Gastroesophageal sphincter (tissue), 4 donors: ENCODE results near the gene THSD4. TPM values are rescaled to one million over a fixed set of nuclear protein-coding genes. Genes with fewer than 3 reads are reported as not detected.

ENCODE experiments used
- ATAC-seq: fragments of 150-250 bp; one replicate; pipeline ENCODE4 v1.9.1; 2016; ENCODE audit warnings: mild to moderate bottlenecking, moderate library complexity
- H3K27ac ChIP-seq, 4 donors: fragments of 200-600 bp; sonication (generic) in 3 of 4; 1 replicate in 3 of 4; 2 replicates in 1 of 4; pipeline ENCODE4 v1.5.1; 2016 to 2019
- H3K27me3 ChIP-seq: fragments of 200-600 bp; sonication (generic); one replicate; pipeline ENCODE4 v1.5.1; 2019
- H3K36me3 ChIP-seq, 2 donors: fragments of 200-600 bp; sonication (generic); one replicate each; pipeline ENCODE4 v1.5.1; 2019; ENCODE audit warnings: control low read depth in 1 of 2
- H3K4me1 ChIP-seq, 3 donors: fragments of 200-600 bp; sonication (generic); 1 replicate in 2 of 3; 2 replicates in 1 of 3; pipeline ENCODE4 v1.5.1; 2016 to 2019; ENCODE audit warnings: control low read depth in 2 of 3
- H3K4me3 ChIP-seq, 2 donors: fragments of 200-600 bp; sonication (generic); one replicate each; pipeline ENCODE4 v1.5.1; 2019; ENCODE audit warnings: mild to moderate bottlenecking in 1 of 2, moderate library complexity in 1 of 2
- H3K9me3 ChIP-seq, 3 donors: fragments of 200-600 bp; sonication (generic); one replicate each; pipeline ENCODE4 v1.5.1; 2017 to 2019; ENCODE audit warnings: control low read depth in 2 of 3
- CTCF ChIP-seq, 4 experiments: fragments of 200-600 bp in 2 of 4; fragments of 450-650 bp in 2 of 4; sonication (generic) in 1 of 4; IDR thresholded peaks; one replicate each; pipeline ENCODE4 v1.5.1; 2017 to 2019; ENCODE audit warnings: antibody characterized with exemption in 4 of 4, mild to moderate bottlenecking in 2 of 4, moderate library complexity in 2 of 4
- EP300 ChIP-seq: sonication (generic); formaldehyde crosslinking; IDR thresholded peaks from one replicate; pipeline ENCODE4 v1.6.1; 2017; ENCODE audit warnings: antibody characterized with exemption, mild to moderate bottlenecking
- POLR2A ChIP-seq, 2 donors: fragments of 450-650 bp; IDR thresholded peaks; one replicate each; pipeline ENCODE4 v1.6.1; 2017; ENCODE audit warnings: antibody characterized with exemption in 2 of 2, mild to moderate bottlenecking in 2 of 2, moderate library complexity in 1 of 2
- POLR2AphosphoS5 ChIP-seq: sonication (generic); formaldehyde crosslinking; IDR thresholded peaks from one replicate; pipeline ENCODE4 v1.6.1; 2017; ENCODE audit warnings: antibody characterized with exemption
- WGBS, 2 donors: methylation state at CpG; one replicate each; pipeline ENCODE4 v1.1.5; 2018; ENCODE audit warnings: low coverage in 1 of 2; 5-methylcytosine and 5-hydroxymethylcytosine counted together
- total RNA-seq, 4 donors: library from RNA; depleted of rRNA; stranded (reverse); fragments of >200 nt; gene quantifications; one replicate each; pipeline ENCODE4 v1.1.0, GENCODE V29; 2016

Gene THSD4
- total RNA-seq, 4 donors from 2014 or later: 4.6 to 28.5 (median 17.6) TPM

GRCh38 chr15:71728881-71729280 lies 613.6 kb downstream of the THSD4 start:
- Histone ChIP-seq H3K4me3 (no peak overlapping the region), H3K4me1 (peaks cover 0 to 11% (median 0%) of the 10 kb centered on the region in 3 donors), H3K36me3 (no peaks in the 10 kb centered on the region), H3K27me3 (no peaks in the 10 kb centered on the region), H3K27ac (no peak overlapping the region), H3K9me3 (no peaks in the 10 kb centered on the region)
- 68 to 83% methylated on average over 2 to 3 of the region's 3 CpGs for WGBS, 2 donors
- ATAC-seq: no peak
- no peak for TF ChIP-seq POLR2AphosphoS5
- TF ChIP-seq CTCF (IDR thresholded peaks at IDR 0.05): no peak
- no peak for TF ChIP-seq POLR2A (IDR thresholded peaks at IDR 0.05)
- TF ChIP-seq EP300: no peak

GRCh38 chr15:71729319-71729718 lies 614.0 kb downstream of the THSD4 start:
- H3K4me3 ChIP-seq: no peak overlapping the region
- H3K27me3 ChIP-seq: no peaks in the 10 kb centered on the region
- WGBS, 2 donors: 59 to 89% methylated on average over 1 to 2 of the region's 2 CpGs
- no peaks in the 10 kb centered on the region for H3K9me3 ChIP-seq
- no peak for TF ChIP-seq POLR2A (IDR thresholded peaks at IDR 0.05)
- TF ChIP-seq POLR2AphosphoS5: no peak
- no peak for TF ChIP-seq CTCF (IDR thresholded peaks at IDR 0.05)
- TF ChIP-seq EP300: no peak
- H3K36me3 ChIP-seq: no peaks in the 10 kb centered on the region
- no peak overlapping the region for H3K27ac ChIP-seq
- peaks cover 0 to 11% (median 0%) of the 10 kb centered on the region in 3 donors for H3K4me1 ChIP-seq
- ATAC-seq: no peak

- TF ChIP-seq EP300 (no peak), POLR2A (IDR thresholded peaks at IDR 0.05) (no peak), CTCF (IDR thresholded peaks at IDR 0.05) (peak; percentile 70 to 86 (median 76)), POLR2AphosphoS5 (peak; percentile 6)
- H3K4me1 ChIP-seq: peaks cover 0 to 11% (median 0%) of the 10 kb centered on the region in 3 donors
- no peaks in the 10 kb centered on the region for H3K9me3 ChIP-seq
- no peak overlapping the region for H3K27ac ChIP-seq
- ATAC-seq: peak; percentile 84
- H3K4me3 ChIP-seq: no peak overlapping the region
- H3K27me3 ChIP-seq: no peaks in the 10 kb centered on the region
- 37 to 47% methylated on average over 15 of the region's 15 CpGs for WGBS, 2 donors
- no peaks in the 10 kb centered on the region for H3K36me3 ChIP-seq
These were observed 615.2 kb downstream of the THSD4 start for GRCh38 chr15:71730277-71731144.

- Histone ChIP-seq H3K4me1 (peaks cover 0 to 11% (median 0%) of the 10 kb centered on the region in 3 donors), H3K36me3 (no peaks in the 10 kb centered on the region), H3K27me3 (no peaks in the 10 kb centered on the region), H3K27ac (no peak overlapping the region), H3K4me3 (no peak overlapping the region), H3K9me3 (no peaks in the 10 kb centered on the region)
- no peak for ATAC-seq
- 80% methylated on average over 1 of the region's 2 CpGs; no CpG with 5 or more reads in 1 of the 2 donors for WGBS, 2 donors
- TF ChIP-seq POLR2A (IDR thresholded peaks at IDR 0.05): no peak
- TF ChIP-seq EP300: no peak
- no peak for TF ChIP-seq CTCF (IDR thresholded peaks at IDR 0.05)
- TF ChIP-seq POLR2AphosphoS5: no peak
These were observed 617.4 kb downstream of the THSD4 start for GRCh38 chr15:71732636-71733035.

- Histone ChIP-seq H3K36me3 (no peaks in the 10 kb centered on the region), H3K27me3 (no peaks in the 10 kb centered on the region), H3K4me3 (no peak overlapping the region), H3K27ac (no peak overlapping the region), H3K4me1 (peaks cover 0 to 11% (median 0%) of the 10 kb centered on the region in 3 donors), H3K9me3 (no peaks in the 10 kb centered on the region)
- no peak for TF ChIP-seq POLR2AphosphoS5
- no peak for TF ChIP-seq EP300
- TF ChIP-seq CTCF (IDR thresholded peaks at IDR 0.05): no peak
- no peak for TF ChIP-seq POLR2A (IDR thresholded peaks at IDR 0.05)
- 100% methylated on average over 1 of the region's 1 CpG; no CpG with 5 or more reads in 1 of the 2 donors for WGBS, 2 donors
- no peak for ATAC-seq
These were observed 617.9 kb downstream of the THSD4 start for GRCh38 chr15:71733122-71733521.
